Measurements from ENCODE around the gene OGA.

The OGA gene

DNA sequence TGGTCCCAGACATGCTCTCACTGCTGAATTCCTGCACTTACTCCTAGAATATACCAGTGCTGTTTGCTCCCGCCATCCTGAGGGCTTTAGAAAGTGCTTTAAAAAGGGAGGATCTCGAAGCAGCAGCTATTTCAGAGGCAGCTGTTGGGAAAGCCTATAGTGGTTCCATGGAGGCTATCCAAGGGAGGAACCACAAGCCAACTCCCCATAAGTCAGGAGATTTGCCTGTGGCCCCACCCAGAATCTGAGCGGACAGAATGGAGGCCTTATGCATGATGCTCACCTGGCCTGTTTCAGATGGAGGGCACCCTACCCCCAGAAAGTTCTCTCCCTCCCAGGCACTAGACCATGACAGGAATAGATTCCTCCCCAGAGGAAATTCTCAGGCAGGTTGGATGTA lies 27.6 kb upstream of the OGA start:
- no peak overlapping the region for H3K27ac ChIP-seq (ENCODE audit: low read depth, low read length)
- 0 out of 2 replicates have a peak, but pooled peaks cover 4% of the 10 kb centered on the region for H3K27me3 ChIP-seq (ENCODE audit: insufficient read depth, low read length)
- no peaks in the 10 kb centered on the region for H3K4me1 ChIP-seq (ENCODE audit: control insufficient read depth, insufficient read depth, low read length, unreplicated experiment)
- H3K79me2 ChIP-seq (ENCODE audit: control insufficient read depth, insufficient read depth, low read length, unreplicated experiment), result no peaks in the 10 kb centered on the region
- H2AFZ ChIP-seq (ENCODE audit: low read length, unreplicated experiment), result no peak overlapping the region
- no peak overlapping the region for H3K4me3 ChIP-seq (ENCODE audit: low read depth, low read length)
- H3K36me3 ChIP-seq (ENCODE audit: insufficient read depth, low read length), result no peaks in the 10 kb centered on the region

DNA sequence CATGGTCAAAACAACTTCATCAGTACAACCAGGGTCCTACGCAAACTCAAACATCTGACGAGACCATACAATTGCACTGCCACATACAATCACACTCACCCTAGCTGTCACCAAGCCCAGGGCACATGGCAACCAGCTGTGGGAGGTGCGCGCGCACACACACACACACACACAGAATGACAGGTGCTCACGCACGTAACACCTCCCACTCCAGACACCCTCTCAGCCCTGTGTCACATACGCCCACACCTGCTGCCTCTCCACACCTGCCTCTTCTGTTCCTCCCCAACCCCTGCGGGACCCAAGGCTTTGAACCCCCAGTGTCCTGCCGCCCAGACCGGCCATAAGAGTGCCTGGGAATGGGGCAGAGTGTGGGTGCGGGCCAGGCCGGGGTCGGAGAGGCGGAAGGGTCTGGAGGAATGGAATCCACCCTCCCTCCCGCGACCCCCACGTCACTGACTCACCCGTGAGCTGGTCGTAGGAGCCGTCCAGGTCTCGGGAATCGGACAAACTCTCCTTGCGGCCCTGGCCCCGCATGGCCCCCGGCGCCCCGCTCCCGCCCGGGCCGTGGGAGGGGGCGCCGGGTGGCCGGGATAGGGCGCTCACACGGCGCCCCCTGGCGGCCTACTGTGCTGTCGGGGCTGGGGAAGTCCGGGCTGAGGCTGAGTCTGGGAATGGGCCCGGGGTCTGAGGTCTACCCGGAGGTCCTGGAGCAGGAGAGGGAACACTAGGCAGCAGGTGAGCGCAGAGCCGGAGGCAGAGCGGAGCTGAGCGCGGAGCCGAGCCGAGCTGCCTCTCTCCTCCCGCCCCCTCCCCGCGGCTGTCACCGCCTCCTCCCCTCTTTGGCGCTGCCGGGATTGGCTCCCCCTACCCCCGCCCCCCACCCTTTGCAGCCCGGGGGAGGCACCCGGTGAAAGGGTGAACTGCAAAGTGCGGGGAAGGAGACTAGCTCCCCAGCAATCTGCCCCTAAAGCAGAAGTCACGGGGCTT lies 25.1 kb upstream of the OGA start, which contains the start of gene KCNIP2:
TSS of gene KCNIP2 (minus strand) at position 769 of the 990 bp plus-strand sequence. CDS start at position 537, 232 bp downstream.
- no peaks in the 10 kb centered on the region for H3K79me2 ChIP-seq (ENCODE audit: control insufficient read depth, insufficient read depth, low read length, unreplicated experiment)
- 0 out of 2 replicates have a peak, but pooled peaks cover 4% of the 10 kb centered on the region for H3K27me3 ChIP-seq (ENCODE audit: insufficient read depth, low read length)
- no peak within 1 kb of the TSS for H3K4me3 ChIP-seq (ENCODE audit: low read depth, low read length)
- H3K36me3 ChIP-seq (ENCODE audit: insufficient read depth, low read length), result no peaks in the 10 kb centered on the region
- peaks cover 4% of the 10 kb centered on the region for H3K4me1 ChIP-seq (ENCODE audit: control insufficient read depth, insufficient read depth, low read length, unreplicated experiment)
- H3K27ac ChIP-seq (ENCODE audit: low read depth, low read length), result no peak within 1 kb of the TSS
- no peak within 1 kb of the TSS for H2AFZ ChIP-seq (ENCODE audit: low read length, unreplicated experiment)

DNA sequence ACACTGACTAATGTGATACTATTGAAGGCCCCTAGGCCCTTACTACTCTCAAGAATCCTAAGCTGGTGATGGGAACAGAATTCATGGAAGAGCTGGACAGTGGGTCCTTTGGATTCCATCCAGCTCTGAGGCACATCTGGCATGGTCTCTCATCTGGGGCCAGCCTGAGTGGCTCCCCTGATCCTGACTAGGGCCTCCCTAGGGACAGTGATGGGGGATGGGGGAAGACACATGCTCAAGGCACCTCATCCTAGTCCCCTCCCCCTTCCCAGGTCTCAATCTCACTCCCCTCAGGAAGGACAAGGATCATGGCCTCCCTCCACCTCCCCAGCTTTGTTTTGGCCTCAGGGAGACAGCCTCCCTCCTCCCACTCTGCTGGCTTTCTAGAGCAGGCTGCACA lies 23.6 kb upstream of the OGA start:
- no peak overlapping the region for H2AFZ ChIP-seq (ENCODE audit: low read length, unreplicated experiment)
- H3K27ac ChIP-seq (ENCODE audit: low read depth, low read length), result no peak overlapping the region
- no peak overlapping the region for H3K4me3 ChIP-seq (ENCODE audit: low read depth, low read length)
- H3K4me1 ChIP-seq (ENCODE audit: control insufficient read depth, insufficient read depth, low read length, unreplicated experiment), result peaks cover 4% of the 10 kb centered on the region
- H3K79me2 ChIP-seq (ENCODE audit: control insufficient read depth, insufficient read depth, low read length, unreplicated experiment), result no peaks in the 10 kb centered on the region
- H3K36me3 ChIP-seq (ENCODE audit: insufficient read depth, low read length), result no peaks in the 10 kb centered on the region
- H3K27me3 ChIP-seq (ENCODE audit: insufficient read depth, low read length), result 0 out of 2 replicates have a peak, but pooled peaks cover 4% of the 10 kb centered on the region

DNA sequence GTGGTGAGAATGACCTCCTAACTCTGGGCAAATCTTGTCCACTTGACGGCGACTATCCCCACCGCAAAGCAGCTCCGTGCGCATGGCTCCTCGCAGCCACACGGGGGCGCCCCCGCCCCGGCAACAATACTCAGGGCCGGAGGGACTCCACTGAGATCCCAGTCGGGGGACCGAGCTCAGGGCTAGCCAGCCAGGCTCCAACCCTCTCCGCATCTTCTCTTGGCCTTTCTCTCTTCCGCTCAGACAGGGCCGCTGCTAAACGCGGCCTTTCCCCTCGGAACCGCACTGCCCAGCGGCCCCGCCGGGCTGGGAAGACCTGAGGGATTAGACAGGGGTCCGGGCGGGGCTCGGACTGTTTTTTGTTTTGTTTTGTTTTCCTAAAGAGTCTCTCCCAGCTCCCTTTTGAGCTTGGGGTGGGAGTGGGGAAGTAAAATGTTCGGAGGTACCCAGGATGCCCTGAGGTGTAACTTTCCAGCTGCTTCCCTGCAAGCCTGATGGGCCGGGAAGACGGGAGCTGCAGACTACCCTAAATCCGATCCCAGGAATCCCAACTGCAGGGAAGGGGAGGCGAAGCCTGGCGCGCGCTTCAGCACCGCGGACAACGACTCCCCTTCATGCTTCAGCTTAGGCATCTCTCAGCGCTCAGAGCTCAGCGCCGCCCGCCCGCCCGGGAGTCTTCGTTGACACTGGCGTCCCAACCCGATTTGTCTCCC lies 22.7 kb upstream of the OGA start:
- Histone ChIP-seq H3K27ac (ENCODE audit: low read depth, low read length) (no peak overlapping the region), H3K27me3 (ENCODE audit: insufficient read depth, low read length) (0 out of 2 replicates have a peak, but pooled peaks cover 4% of the 10 kb centered on the region), H3K4me1 (ENCODE audit: control insufficient read depth, insufficient read depth, low read length, unreplicated experiment) (peaks cover 4% of the 10 kb centered on the region), H3K4me3 (ENCODE audit: low read depth, low read length) (peak overlapping the region; percentile 76), H3K79me2 (ENCODE audit: control insufficient read depth, insufficient read depth, low read length, unreplicated experiment) (no peaks in the 10 kb centered on the region), H2AFZ (ENCODE audit: low read length, unreplicated experiment) (no peak overlapping the region), H3K36me3 (ENCODE audit: insufficient read depth, low read length) (no peaks in the 10 kb centered on the region)

DNA sequence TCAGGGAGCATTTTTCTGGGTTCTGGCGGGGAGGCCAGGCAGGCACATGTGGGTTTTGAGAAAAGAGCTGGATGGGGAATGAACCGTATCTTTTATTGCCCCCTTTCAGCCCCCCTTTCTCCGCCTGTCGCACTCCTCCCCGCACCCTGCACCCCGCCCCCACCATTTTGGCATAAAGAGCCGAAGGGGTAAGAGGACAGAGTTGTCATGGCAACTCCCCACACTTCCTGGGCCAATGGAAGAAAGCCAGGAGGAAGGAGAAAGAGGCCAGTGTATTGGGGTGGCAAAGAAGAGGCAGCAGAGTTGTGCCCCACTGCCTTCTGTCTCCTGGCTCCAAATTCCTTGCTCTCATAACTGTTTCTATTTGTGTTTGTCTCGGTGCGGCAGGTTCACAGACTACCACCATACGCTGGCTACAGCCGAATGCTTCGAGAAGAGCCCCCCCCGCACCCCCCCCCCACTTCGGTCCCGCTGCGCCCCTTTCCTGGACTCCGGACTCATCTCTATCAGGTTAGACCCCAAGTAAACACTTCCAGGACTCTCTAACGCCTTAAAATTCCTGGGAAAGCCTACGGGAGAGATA lies 21.9 kb upstream of the OGA start:
- Histone ChIP-seq H3K27ac (ENCODE audit: low read depth, low read length) (no peak overlapping the region), H3K4me3 (ENCODE audit: low read depth, low read length) (peak overlapping the region; percentile 76), H3K4me1 (ENCODE audit: control insufficient read depth, insufficient read depth, low read length, unreplicated experiment) (peaks cover 4% of the 10 kb centered on the region), H2AFZ (ENCODE audit: low read length, unreplicated experiment) (no peak overlapping the region), H3K36me3 (ENCODE audit: insufficient read depth, low read length) (no peaks in the 10 kb centered on the region), H3K27me3 (ENCODE audit: insufficient read depth, low read length) (0 out of 2 replicates have a peak, but pooled peaks cover 4% of the 10 kb centered on the region), H3K79me2 (ENCODE audit: control insufficient read depth, insufficient read depth, low read length, unreplicated experiment) (no peaks in the 10 kb centered on the region)

DNA sequence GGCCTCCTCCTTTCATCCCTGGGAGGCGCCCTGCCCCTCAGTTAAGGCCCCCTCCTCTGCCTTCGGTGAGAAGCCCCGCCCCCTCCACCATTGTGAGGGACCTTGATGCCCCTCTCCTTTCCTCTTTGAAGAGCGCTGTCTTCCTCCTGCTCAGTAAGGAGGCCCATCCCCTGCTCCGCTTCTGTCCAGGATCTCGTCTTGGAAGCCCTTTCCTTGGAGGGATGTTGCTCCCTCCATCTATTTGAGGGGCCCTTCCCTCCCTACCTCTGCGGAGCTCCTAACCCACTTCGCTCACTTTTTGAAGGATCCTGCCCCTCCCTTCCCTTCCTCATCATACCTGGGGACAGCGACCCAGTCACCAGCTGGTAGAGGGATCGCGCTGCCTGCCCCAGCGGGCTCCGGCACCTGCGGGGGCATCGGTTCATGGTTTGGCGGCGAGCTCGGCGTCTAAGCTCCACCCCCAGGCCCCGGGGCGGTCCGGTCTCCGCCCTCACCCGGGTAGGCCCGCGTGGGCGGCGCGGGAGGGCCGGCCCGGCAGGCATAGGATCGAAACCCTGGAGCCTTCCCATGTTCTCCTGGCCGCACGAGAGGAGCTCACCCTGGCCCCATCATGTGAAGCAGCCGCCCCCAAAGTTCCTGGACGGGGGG lies 21.3 kb upstream of the OGA start:
- Histone ChIP-seq H2AFZ (ENCODE audit: low read length, unreplicated experiment) (no peak overlapping the region), H3K4me3 (ENCODE audit: low read depth, low read length) (peak overlapping the region; percentile 76), H3K36me3 (ENCODE audit: insufficient read depth, low read length) (no peaks in the 10 kb centered on the region), H3K4me1 (ENCODE audit: control insufficient read depth, insufficient read depth, low read length, unreplicated experiment) (peaks cover 4% of the 10 kb centered on the region), H3K27me3 (ENCODE audit: insufficient read depth, low read length) (0 out of 2 replicates have a peak, but pooled peaks cover 4% of the 10 kb centered on the region), H3K27ac (ENCODE audit: low read depth, low read length) (no peak overlapping the region), H3K79me2 (ENCODE audit: control insufficient read depth, insufficient read depth, low read length, unreplicated experiment) (no peaks in the 10 kb centered on the region)

DNA sequence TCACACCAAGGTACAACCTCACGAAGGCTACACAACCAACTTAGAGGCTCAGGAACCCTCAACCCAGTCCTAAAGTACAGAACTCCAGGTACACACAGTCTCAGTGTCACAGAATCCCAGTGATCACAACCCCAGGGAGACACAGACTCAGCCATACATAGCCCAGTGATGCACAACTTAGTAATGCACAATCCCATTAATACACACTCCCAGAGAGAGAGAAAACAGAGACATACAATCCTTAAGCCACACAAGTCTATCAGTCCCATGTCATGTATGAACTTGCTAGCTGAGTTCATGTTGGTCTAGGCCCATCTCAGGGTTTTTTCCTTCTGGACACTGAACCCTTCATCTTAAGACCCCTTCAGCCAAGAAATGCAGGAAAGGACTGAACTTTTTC lies 20.8 kb upstream of the OGA start:
- H3K27ac ChIP-seq (ENCODE audit: low read depth, low read length), result no peak overlapping the region
- H3K27me3 ChIP-seq (ENCODE audit: insufficient read depth, low read length), result 0 out of 2 replicates have a peak, but pooled peaks cover 4% of the 10 kb centered on the region
- no peak overlapping the region for H3K4me3 ChIP-seq (ENCODE audit: low read depth, low read length)
- H3K36me3 ChIP-seq (ENCODE audit: insufficient read depth, low read length), result no peaks in the 10 kb centered on the region
- H2AFZ ChIP-seq (ENCODE audit: low read length, unreplicated experiment), result no peak overlapping the region
- peaks cover 4% of the 10 kb centered on the region for H3K4me1 ChIP-seq (ENCODE audit: control insufficient read depth, insufficient read depth, low read length, unreplicated experiment)
- no peaks in the 10 kb centered on the region for H3K79me2 ChIP-seq (ENCODE audit: control insufficient read depth, insufficient read depth, low read length, unreplicated experiment)

DNA sequence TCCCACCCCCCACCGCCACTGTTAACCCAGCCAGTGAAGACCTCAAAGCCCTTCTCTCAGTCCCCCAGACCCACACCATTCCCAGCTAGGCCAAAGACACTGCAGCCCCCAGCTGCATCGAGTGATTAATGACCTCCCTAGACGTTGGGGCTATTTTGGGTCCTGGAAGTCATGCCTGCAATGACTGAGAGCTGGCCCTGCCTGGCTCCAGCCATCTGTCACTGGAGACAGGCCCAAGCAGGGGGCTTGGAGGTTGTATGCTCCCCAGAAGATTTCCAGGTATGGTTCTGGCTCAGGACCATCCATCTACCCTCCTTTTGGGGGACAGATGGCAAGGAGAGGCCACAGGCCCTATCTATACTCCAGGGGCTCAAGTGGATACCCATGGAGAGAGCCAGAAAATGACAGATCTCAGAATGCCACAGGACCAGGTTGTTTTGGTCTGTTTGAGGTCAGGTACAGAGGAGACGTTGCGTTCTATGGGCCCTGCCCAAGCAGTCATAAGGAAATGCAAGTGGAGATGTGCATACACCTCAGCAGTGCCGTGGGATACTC lies 20.2 kb upstream of the OGA start:
- peaks cover 4% of the 10 kb centered on the region for H3K4me1 ChIP-seq (ENCODE audit: control insufficient read depth, insufficient read depth, low read length, unreplicated experiment)
- no peaks in the 10 kb centered on the region for H3K79me2 ChIP-seq (ENCODE audit: control insufficient read depth, insufficient read depth, low read length, unreplicated experiment)
- no peak overlapping the region for H2AFZ ChIP-seq (ENCODE audit: low read length, unreplicated experiment)
- no peaks in the 10 kb centered on the region for H3K36me3 ChIP-seq (ENCODE audit: insufficient read depth, low read length)
- no peak overlapping the region for H3K27ac ChIP-seq (ENCODE audit: low read depth, low read length)
- H3K4me3 ChIP-seq (ENCODE audit: low read depth, low read length), result no peak overlapping the region
- H3K27me3 ChIP-seq (ENCODE audit: insufficient read depth, low read length), result 0 out of 2 replicates have a peak, but pooled peaks cover 4% of the 10 kb centered on the region

DNA sequence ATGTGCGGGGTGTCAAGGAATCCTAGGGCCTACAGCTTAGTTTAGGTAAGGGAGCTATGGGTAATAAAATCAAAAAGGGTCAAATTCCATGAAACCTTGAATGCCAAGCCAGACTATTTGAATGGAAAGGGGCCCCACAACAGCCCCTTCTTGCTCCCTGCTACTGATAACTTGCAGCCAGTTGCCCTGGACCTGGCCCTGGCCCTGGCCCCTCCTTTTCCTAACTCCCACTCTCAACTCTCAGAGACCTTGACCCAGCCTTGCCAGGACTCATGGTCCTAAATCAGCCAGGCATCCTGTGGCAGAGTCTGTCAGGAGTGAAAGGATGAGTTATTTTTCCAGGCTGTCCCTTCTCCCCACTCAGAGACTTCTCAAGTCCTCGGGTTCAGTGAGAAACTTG lies 19.5 kb upstream of the OGA start:
- Histone ChIP-seq H3K4me1 (ENCODE audit: control insufficient read depth, insufficient read depth, low read length, unreplicated experiment) (peaks cover 4% of the 10 kb centered on the region), H3K27me3 (ENCODE audit: insufficient read depth, low read length) (0 out of 2 replicates have a peak, but pooled peaks cover under 1% of the 10 kb centered on the region), H3K4me3 (ENCODE audit: low read depth, low read length) (no peak overlapping the region), H3K79me2 (ENCODE audit: control insufficient read depth, insufficient read depth, low read length, unreplicated experiment) (no peaks in the 10 kb centered on the region), H2AFZ (ENCODE audit: low read length, unreplicated experiment) (no peak overlapping the region), H3K27ac (ENCODE audit: low read depth, low read length) (no peak overlapping the region), H3K36me3 (ENCODE audit: insufficient read depth, low read length) (no peaks in the 10 kb centered on the region)

DNA sequence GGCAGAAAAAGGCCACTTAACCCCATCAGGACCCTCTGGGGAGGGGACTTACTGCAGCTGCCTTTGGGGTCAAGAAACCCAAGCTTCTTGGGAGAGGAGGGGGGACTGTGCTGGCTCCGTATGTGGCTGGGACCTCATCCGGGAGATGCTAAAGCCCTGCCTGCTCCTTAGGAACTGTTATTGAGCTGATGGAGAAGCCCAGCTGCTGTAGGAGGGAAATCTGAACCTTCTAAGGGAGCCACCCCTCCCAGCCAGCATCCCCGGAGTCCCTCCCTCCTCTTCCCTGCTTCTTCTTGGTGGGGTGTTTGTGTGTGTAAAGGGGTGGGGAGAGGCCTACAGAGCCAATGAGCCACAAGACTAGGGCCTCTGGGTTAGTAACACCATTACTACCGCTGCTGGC lies 17.1 kb upstream of the OGA start:
- H3K27ac ChIP-seq (ENCODE audit: low read depth, low read length), result no peak overlapping the region
- no peaks in the 10 kb centered on the region for H3K36me3 ChIP-seq (ENCODE audit: insufficient read depth, low read length)
- H2AFZ ChIP-seq (ENCODE audit: low read length, unreplicated experiment), result no peak overlapping the region
- H3K4me1 ChIP-seq (ENCODE audit: control insufficient read depth, insufficient read depth, low read length, unreplicated experiment), result peaks cover 3% of the 10 kb centered on the region
- H3K4me3 ChIP-seq (ENCODE audit: low read depth, low read length), result no peak overlapping the region
- no peaks in the 10 kb centered on the region for H3K79me2 ChIP-seq (ENCODE audit: control insufficient read depth, insufficient read depth, low read length, unreplicated experiment)
- H3K27me3 ChIP-seq (ENCODE audit: insufficient read depth, low read length), result no peaks in the 10 kb centered on the region
